OCI-LY3 (cell line): ENCODE data around the gene MCF2L2.

Source experiments
- H2AFZ ChIP-seq: fragments of 200-600, 300-600 bp; shearing (Covaris generic); 2 replicates; pipeline ENCODE4 v1.6.0; 2014; ENCODE audit warnings: antibody characterized with exemption, low read depth, low read length
- H3K27ac ChIP-seq: fragments of 200-600, 300-600 bp; sonication (generic); 2 replicates; pipeline ENCODE4 v1.5.1; 2014; ENCODE audit warnings: mild to moderate bottlenecking, low read length, moderate library complexity, mixed read lengths
- H3K27me3 ChIP-seq: fragments of 200-600, 300-600 bp; sonication (generic); 2 replicates; pipeline ENCODE4 v1.6.1; 2014; ENCODE audit warnings: low read depth, low read length, mixed read lengths
- H3K36me3 ChIP-seq: fragments of 200-600, 300-600 bp; sonication (generic); replicated peaks from 2 replicates; pipeline ENCODE3; 2014; ENCODE audit warnings: low read depth, low read length, mixed read lengths
- H3K4me1 ChIP-seq: fragments of 300-600, 200-600 bp; sonication (generic); 2 replicates; pipeline ENCODE4 v1.6.1; 2014; ENCODE audit warnings: low read length, mixed read lengths
- H3K4me2 ChIP-seq: fragments of 200-600, 300-600 bp; sonication (generic); 2 replicates; pipeline ENCODE4 v1.6.1; 2014; ENCODE audit warnings: low read length, mixed read lengths
- H3K4me3 ChIP-seq: fragments of 300-600, 200-600 bp; sonication (generic); 2 replicates; pipeline ENCODE4 v1.5.1; 2014; ENCODE audit warnings: antibody characterized with exemption, mild to moderate bottlenecking, low read length, moderate library complexity
- H3K79me2 ChIP-seq: fragments of 300-600, 200-600 bp; shearing (Covaris generic); 2 replicates; pipeline ENCODE4 v1.6.1; 2014; ENCODE audit warnings: mild to moderate bottlenecking, low read length, mixed read lengths
- H3K9ac ChIP-seq: fragments of 300-600, 200-600 bp; shearing (Covaris generic); 2 replicates; pipeline ENCODE4 v1.6.0; 2014; ENCODE audit warnings: mild to moderate bottlenecking, low read length, moderate library complexity
- H3K9me3 ChIP-seq: fragments of 200-600, 300-600 bp; shearing (Covaris generic); 2 replicates; pipeline ENCODE4 v1.6.1; 2014; ENCODE audit warnings: low read length, mixed read lengths; ENCODE audit not compliant: insufficient read depth
- H4K20me1 ChIP-seq: fragments of 200-600, 300-600 bp; sonication (generic); 2 replicates; pipeline ENCODE4 v1.6.1; 2016; ENCODE audit warnings: low read length, mixed read lengths; ENCODE audit not compliant: insufficient read depth
- EZH2phosphoT487 ChIP-seq: fragments of 200-600 bp; shearing (Covaris generic); IDR thresholded peaks from 2 replicates; pipeline ENCODE4 v1.6.1; 2018; ENCODE audit warnings: antibody characterized with exemption, mixed run types, low read depth
- TF ChIP-seq, protein P1 (sequence below): fragments of 200-600, 300-600 bp; sonication (generic); IDR thresholded peaks from 2 replicates; pipeline ENCODE4 v1.5.1; 2014; ENCODE audit warnings: antibody characterized with exemption, low read length, low read depth

MCF2L2 gene

DNA sequence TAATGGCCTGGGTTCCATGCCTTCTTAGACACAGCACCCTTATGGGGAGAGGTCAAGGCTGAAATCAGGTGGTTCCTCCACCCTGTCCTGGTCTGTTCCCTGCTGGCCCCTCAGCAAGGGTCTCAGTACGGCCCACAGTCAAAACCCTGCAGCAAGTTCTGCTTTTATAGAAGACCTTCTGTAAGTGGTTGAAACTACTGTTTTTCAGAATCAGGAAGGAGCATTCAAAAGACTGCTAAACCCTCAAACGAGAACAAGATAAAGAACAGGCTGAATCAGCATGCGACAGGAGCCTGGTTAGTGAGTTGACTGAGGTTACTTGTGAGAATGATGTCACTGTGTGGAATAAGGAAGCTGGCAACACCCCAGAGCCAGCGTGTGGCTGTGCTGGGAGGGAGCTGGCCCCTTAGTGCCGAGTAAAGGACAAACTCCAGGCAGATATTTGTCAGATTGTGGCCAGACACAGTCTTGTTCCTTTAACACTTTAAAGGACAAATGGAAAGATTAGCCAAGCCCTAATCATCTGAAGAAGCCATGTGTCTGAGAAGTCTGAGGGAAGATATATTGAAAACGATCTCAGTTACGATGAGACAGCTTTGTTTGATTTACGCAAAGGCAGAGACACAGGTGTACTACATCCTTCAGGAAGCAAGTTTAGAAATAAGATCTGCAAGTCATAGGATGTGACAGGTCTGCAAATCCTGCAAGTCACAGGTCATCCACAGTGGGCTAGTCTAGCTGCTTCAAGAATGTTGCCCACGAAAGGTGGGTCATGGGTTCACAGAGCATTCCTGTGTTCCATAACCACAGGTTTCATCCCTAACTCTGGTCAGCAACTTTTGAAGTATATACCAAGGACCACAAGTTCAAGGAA, 121.4 kb downstream of the MCF2L2 start:
- Histone ChIP-seq H3K27me3 (no peaks in the 10 kb centered on the region), H3K9me3 (no peaks in the 10 kb centered on the region), H3K9ac (no peak overlapping the region), H3K4me1 (peaks cover 14% of the 10 kb centered on the region), H4K20me1 (no peaks in the 10 kb centered on the region), H3K79me2 (no peaks in the 10 kb centered on the region), H3K27ac (peak overlapping the region; percentile 29; the same call in 1 of the 2 replicates), H2AFZ (no peak overlapping the region), H3K36me3 (no peaks in the 10 kb centered on the region), H3K4me3 (peak overlapping the region; percentile 13; the same call in 1 of the 2 replicates), H3K4me2 (peak overlapping the region; percentile 44)
- TF ChIP-seq, protein P1, sequence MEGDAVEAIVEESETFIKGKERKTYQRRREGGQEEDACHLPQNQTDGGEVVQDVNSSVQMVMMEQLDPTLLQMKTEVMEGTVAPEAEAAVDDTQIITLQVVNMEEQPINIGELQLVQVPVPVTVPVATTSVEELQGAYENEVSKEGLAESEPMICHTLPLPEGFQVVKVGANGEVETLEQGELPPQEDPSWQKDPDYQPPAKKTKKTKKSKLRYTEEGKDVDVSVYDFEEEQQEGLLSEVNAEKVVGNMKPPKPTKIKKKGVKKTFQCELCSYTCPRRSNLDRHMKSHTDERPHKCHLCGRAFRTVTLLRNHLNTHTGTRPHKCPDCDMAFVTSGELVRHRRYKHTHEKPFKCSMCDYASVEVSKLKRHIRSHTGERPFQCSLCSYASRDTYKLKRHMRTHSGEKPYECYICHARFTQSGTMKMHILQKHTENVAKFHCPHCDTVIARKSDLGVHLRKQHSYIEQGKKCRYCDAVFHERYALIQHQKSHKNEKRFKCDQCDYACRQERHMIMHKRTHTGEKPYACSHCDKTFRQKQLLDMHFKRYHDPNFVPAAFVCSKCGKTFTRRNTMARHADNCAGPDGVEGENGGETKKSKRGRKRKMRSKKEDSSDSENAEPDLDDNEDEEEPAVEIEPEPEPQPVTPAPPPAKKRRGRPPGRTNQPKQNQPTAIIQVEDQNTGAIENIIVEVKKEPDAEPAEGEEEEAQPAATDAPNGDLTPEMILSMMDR = no peak
- TF ChIP-seq EZH2phosphoT487 = no peak

DNA sequence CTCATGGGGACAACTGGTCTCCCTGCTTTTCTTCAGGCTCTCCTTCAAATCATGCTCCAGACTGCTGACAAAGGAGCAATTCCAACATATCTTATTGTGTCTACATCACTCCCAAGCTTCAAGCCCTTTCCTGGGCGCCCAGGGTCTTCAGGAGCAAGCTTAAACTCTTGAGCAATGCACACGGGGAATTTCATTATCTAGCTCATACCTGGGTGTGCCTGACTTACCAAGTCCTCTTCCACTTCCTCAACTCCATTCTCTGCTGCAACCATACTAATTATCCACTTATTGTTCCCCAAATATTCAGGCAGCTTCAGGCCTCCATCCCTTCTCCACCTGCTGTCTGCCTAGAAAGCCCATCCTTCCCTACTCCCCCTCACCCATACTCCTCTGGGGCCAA, 124.7 kb downstream of the MCF2L2 start:
- Histone ChIP-seq H3K79me2 (no peaks in the 10 kb centered on the region), H3K4me3 (no peak overlapping the region), H3K36me3 (no peaks in the 10 kb centered on the region), H3K4me2 (no peak overlapping the region), H3K27me3 (no peaks in the 10 kb centered on the region), H3K9me3 (no peaks in the 10 kb centered on the region), H3K9ac (no peak overlapping the region), H3K4me1 (peaks cover 14% of the 10 kb centered on the region), H4K20me1 (no peaks in the 10 kb centered on the region), H3K27ac (no peak overlapping the region), H2AFZ (no peak overlapping the region)
- TF ChIP-seq, protein P1 = no peak
- no peak for TF ChIP-seq EZH2phosphoT487

- H3K79me2 ChIP-seq = no peaks in the 10 kb centered on the region
- TF ChIP-seq, protein P1 = no peak
- TF ChIP-seq EZH2phosphoT487 = no peak
- H3K9ac ChIP-seq = no peak overlapping the region
- no peaks in the 10 kb centered on the region for H3K36me3 ChIP-seq
- H2AFZ ChIP-seq = no peak overlapping the region
- no peaks in the 10 kb centered on the region for H3K27me3 ChIP-seq
- H3K4me1 ChIP-seq = peaks cover 8% of the 10 kb centered on the region
- H3K4me3 ChIP-seq = no peak overlapping the region
- H3K4me2 ChIP-seq = no peak overlapping the region
- H4K20me1 ChIP-seq = no peaks in the 10 kb centered on the region
- no peaks in the 10 kb centered on the region for H3K9me3 ChIP-seq
- H3K27ac ChIP-seq = no peak overlapping the region
Observed at GRCh38 chr3:183301937-183302580, 126.4 kb downstream of the MCF2L2 start.

DNA sequence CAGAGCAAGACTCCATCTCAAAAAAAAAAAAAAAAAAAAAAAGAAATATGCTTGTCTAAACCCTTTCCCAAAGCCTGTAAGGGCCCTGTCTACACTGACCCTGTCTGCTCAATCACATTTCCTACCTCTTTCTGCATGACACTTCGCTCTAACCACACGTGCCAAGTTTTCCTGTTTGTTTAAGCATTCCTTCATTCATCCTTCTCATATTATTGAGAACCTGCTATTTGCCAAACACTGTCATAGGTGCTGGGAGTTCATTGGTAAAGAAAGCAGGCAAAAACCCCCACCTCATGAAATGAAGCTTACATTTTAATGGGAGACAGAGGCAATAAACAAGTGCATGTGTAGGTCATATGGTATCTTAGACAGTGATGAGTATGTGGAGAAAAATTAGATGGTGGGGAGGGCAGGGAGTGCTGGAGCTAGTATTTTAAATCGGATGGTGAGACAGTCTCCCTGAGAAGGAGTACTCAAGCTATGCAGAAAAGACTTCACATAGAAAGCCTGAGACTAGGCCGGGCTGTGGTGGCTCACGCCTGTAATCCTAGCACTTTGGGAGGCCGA, 127.3 kb downstream of the MCF2L2 start:
- TF ChIP-seq, protein P1 = no peak
- TF ChIP-seq EZH2phosphoT487 = no peak
- Histone ChIP-seq H3K79me2 (no peaks in the 10 kb centered on the region), H3K4me2 (no peak overlapping the region), H4K20me1 (no peaks in the 10 kb centered on the region), H3K4me3 (no peak overlapping the region), H3K27ac (no peak overlapping the region), H3K9ac (no peak overlapping the region), H3K27me3 (no peaks in the 10 kb centered on the region), H3K36me3 (no peaks in the 10 kb centered on the region), H3K9me3 (no peaks in the 10 kb centered on the region), H2AFZ (no peak overlapping the region), H3K4me1 (no peaks in the 10 kb centered on the region)
